C1 segment of cervical spinal cord (tissue), 14 donors: Measurements from ENCODE around the gene CATSPER3.
"Not testable (repeated sequence)": the region's sequence is repeated elsewhere in the genome, so short reads cannot be mapped to it uniquely, and the experiment has no call there.

Experiments
- DNase-seq, 14 donors: peaks; one replicate each; lab custom pipeline; 2025; lab: John Stamatoyannopoulos, UW

CATSPER3 gene

DNA sequence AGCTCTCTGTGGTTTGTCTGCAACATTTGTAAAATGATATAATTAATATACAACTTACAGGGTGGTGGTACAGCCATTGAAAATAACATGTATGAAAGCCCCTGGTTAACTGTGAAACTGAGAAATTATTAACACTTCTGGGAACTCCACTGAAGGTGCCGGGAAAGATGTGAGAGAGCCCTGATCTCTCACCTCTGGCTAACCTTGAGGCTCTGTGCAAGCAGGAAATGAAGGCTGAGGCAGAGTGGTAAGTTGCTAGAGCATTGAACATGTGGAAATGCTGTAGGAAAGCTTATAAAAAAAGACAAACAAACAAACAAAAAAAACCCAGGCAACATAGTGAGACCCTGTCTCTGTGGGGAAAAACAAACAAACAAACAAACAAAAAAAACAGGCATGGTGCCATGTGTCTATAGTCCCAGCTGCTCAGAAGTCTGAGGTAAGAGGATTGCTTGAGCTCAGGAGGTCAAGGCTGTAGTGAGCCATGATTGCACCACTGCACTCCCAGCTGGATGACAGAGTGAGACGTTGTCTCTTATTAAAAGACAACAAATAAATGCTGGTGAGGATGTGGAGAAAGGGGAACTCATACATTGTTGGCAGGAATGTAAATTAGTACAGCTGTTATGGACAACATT is 7.5 kb downstream of the CATSPER3 start:
- DNase-seq: no peak

DNA sequence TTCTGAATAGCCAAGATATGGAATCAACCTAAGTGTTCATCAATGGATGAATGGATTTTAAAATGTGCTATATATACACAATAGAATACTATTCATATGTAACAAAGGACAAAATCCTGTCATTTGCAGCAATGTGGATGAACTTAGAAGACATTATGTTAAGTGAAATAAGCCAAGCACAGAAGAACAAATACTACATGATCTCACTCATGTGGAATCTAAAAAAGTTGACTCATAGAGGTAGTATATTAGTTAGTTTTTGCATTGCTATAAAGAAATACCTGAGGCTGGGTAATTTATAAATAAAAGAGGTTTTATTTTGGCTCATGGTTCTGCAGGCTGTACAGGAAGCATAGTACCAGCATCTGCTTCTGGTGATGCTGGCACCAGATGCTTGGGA is 8.1 kb downstream of the CATSPER3 start:
- no peak for DNase-seq

DNA sequence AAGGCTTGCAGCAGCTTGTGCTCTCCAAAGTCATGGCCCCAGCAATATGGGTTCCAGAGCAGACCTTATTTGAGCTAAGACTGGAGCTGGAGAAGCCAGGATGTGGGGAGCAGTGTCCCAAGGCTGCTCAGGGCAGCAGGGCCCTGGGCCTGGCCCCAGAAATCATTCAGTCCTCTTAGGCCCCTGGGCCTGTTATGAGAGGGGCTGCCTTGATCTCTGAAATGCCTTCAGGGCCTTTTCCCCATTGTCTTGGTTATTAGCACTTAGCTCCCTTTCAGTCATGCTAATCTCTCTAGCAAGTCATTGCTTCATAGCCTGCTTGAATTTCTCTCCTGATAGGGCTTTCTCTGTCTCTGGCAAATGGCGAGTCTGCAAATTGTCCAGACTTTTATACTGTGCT is 9.1 kb downstream of the CATSPER3 start:
- no peak for DNase-seq

GRCh38 chr5:134979416-134979815 is 11.7 kb downstream of the CATSPER3 start:
- DNase-seq: no peak

DNA sequence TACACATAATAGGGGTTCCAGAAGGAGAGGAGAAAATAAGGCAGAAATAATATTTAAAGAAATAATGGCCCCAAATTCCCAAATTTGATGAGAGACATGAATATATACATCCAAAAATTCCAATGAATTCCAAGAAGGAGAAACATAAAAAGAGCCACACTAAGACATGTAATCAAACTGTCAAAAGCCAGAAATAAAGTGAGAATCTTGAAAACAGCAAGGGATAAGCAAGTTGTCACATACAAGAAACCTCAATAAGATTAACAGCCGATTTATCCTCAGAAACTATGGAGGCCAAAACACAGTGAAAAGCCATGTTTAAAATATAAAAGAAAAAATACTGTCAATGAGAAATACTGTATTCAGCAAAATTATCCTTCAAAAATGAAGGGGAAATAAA is 14.5 kb downstream of the CATSPER3 start:
- DNase-seq: no peak

GRCh38 chr5:134989266-134989830 is 21.6 kb downstream of the CATSPER3 start:
- no peak for DNase-seq

- DNase-seq: not testable (repeated sequence)
Observed at GRCh38 chr5:134990183-134990582, 22.5 kb downstream of the CATSPER3 start.

- no peak for DNase-seq
Observed at GRCh38 chr5:134992148-134992547, 24.4 kb downstream of the CATSPER3 start.

DNA sequence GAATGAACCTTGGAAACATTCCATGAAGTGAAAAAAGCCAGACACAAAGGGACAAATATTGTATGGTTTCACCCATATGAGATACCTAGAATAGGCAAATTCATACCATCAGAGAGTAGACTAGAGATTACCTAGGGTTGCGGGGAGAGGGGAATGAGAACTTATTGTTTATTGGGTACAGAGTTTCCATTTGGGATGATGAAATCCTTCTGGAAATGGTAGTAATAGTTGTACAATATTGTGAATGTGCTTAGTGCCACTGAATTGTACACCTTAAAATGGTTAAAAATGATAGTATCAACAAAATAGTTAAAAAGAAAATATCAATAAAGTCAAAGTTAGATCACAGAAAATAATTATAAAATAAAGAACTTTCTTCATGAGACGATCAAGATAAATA is 25.5 kb downstream of the CATSPER3 start:
- DNase-seq: no peak

GRCh38 chr5:134994560-134995156 is 27.0 kb downstream of the CATSPER3 start:
- DNase-seq: no peak

- DNase-seq: no peak
Observed at GRCh38 chr5:134995850-134996402, 28.2 kb downstream of the CATSPER3 start.

- no peak for DNase-seq
Observed at GRCh38 chr5:134997015-134997414, 29.3 kb downstream of the CATSPER3 start.

DNA sequence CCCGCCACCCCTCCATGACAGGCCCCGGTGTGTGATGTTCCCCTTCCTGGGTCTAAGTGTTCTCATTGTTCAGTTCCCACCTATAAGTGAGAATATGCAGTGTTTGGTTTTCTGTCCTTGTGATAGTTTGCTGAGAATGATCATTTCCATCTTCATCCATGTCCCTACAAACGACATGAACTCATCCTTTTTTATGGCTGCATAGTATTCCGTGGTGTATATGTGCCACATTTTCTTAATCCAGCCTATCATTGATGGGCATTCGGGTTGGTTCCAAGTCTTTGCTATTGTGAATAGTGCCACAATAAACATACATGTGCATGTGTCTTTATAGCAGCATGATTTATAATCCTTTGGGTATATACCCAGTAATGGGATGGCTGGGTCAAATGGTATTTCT is 30.4 kb downstream of the CATSPER3 start:
- not testable (repeated sequence) for DNase-seq

GRCh38 chr5:135004376-135004775 is 36.7 kb downstream of the CATSPER3 start:
- no peak for DNase-seq

- no peak for DNase-seq
Observed at GRCh38 chr5:135005076-135005475, 37.4 kb downstream of the CATSPER3 start.

GRCh38 chr5:135007305-135007704 is 39.6 kb downstream of the CATSPER3 start:
- DNase-seq: no peak

- DNase-seq: no peak
Observed at GRCh38 chr5:135007749-135008363, 40.1 kb downstream of the CATSPER3 start.

- DNase-seq: no peak
Observed at GRCh38 chr5:135008556-135008955, 40.8 kb downstream of the CATSPER3 start.

DNA sequence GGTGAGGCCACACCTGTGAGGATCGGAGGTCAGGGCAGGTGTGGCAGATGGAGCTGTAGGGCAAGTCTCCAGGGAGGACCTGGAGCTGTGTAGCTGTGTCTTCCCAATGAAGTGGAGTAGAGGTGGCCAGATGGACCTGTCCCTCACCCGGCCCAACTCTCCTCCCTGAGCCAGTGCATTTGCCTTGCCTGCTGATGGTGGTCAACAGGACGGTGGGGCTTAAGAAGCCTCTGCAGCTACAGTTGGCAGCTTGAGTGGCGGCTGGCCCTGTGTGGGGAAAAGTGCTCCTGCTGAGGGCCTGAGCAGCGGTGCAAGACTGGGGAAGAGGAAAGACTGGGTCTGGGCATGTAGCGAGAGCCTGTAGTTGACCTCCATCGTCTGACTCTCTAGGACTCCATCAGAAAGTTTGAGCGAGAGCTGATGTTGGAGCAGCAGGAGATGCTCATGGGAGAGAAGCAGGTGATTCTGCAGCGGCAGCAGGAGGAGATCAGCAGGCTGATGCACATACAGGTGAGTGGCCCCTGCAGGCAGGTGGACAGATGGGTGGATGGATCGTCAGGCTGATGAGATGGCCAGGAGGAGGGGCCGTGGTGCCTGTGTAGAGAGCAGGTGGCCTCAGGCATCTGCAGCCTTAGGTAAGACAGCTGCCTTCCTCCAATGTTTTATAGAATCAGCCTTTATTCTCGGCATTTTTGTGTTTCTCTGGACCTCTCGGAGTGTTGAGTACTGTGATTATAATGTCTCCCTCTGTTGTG is 41.5 kb downstream of the CATSPER3 start:
- no peak for DNase-seq

DNA sequence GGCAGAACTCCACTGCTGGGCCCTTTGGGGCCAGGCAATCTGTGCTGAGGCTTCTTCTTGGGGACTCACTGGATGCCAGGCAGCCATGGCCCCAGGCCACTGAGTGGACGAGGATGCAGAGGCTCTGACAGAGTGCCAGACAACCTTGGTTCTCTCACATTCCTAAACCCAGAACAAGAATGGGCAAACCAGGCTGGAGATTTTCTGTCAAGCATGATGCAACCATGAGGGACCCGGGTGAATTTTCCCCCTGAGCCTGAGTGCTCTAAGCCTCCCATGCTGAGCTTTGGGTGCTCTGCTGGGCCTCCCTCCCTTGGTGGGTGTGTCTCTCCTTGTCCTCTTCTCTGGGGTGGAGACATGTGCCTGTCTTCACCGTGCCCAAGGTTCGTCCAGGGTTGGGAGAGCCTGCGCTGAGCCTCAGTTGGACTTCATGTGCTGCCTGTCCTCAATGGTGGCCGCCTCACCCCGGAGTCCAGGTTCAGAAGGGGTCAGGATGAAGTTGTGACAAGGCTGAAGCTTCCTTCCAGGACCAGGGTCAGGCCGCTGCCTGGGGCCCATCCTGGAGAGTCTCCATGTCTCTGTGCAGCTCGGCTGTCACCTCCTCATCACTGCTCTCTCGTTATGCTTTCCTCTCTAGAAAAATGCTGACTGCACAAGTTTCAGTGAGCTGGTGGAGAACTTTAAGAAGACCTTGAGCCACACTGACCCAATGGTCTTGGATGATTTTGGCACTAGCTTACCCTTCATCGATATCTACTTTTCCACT is 42.2 kb downstream of the CATSPER3 start:
- no peak for DNase-seq
